T-helper 1 cell treated with Interleukin-12 subunit alpha and Interleukin-12 subunit beta and Interleukin-4 antibody, amounts not matched to agents 30 μg/mL and 1 μg/mL, for 36 hours (primary cell): Measurements from ENCODE around the gene PNCK.

ENCODE experiments used
- H3K27ac Mint-ChIP-seq: one replicate; pipeline ENCODE4 v1.8.0; 2021; ENCODE audit warnings: mild to moderate bottlenecking, mixed read lengths
- H3K27me3 Mint-ChIP-seq: one replicate; pipeline ENCODE4 v1.8.0; 2021; ENCODE audit warnings: low read depth, mixed read lengths
- H3K36me3 Mint-ChIP-seq: one replicate; pipeline ENCODE4 v1.8.0; 2021; ENCODE audit warnings: low read depth, mixed read lengths
- H3K4me1 Mint-ChIP-seq: one replicate; pipeline ENCODE4 v1.8.0; 2021; ENCODE audit warnings: low read depth, mixed read lengths
- H3K4me3 Mint-ChIP-seq: one replicate; pipeline ENCODE4 v1.8.0; 2021; ENCODE audit warnings: mild to moderate bottlenecking, moderate library complexity, mixed read lengths
- H3K9me3 Mint-ChIP-seq: one replicate; pipeline ENCODE4 v1.8.0; 2021; ENCODE audit warnings: mixed read lengths

The PNCK gene

GRCh38 chrX:153667281-153667955, 6.2 kb downstream of the PNCK start:
- Mint-ChIP-seq H3K36me3 (no peaks in the 10 kb centered on the region), H3K4me1 (peaks cover 7% of the 10 kb centered on the region), H3K9me3 (no peaks in the 10 kb centered on the region), H3K27ac (no peak overlapping the region), H3K27me3 (peaks cover 24% of the 10 kb centered on the region), H3K4me3 (peak overlapping the region; percentile 76)

DNA sequence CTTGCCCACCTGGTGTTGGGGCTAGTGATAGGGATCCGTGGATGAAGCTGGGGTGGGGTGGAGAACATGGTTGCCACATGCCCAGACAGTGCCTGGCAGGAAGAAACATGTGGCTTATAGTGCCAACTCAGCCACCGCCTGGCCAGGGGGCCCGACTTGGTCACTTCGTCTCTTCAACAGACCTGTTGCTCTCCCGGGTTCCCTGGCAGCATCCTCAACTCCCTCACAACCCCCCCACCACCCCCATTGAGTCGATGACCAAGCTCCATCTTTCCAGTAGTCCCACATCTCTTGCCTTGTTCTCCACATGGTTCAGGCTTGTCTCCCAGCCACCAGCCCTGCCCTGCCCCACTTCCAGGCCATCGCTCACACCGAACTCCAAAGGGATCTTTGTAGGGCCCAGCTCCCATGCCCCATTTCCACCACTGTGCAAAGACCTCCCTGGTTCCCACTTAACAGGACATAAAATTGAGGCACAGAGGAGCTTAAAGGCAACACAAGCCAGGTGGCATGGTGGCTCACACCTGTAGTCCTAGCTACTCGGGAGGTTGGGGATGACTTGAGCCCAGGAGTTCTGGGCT, 7.8 kb downstream of the PNCK start:
- peaks cover 10% of the 10 kb centered on the region for H3K4me1 Mint-ChIP-seq
- no peaks in the 10 kb centered on the region for H3K36me3 Mint-ChIP-seq
- H3K9me3 Mint-ChIP-seq: no peaks in the 10 kb centered on the region
- H3K27me3 Mint-ChIP-seq: peaks cover 36% of the 10 kb centered on the region
- no peak overlapping the region for H3K4me3 Mint-ChIP-seq
- H3K27ac Mint-ChIP-seq: no peak overlapping the region

DNA sequence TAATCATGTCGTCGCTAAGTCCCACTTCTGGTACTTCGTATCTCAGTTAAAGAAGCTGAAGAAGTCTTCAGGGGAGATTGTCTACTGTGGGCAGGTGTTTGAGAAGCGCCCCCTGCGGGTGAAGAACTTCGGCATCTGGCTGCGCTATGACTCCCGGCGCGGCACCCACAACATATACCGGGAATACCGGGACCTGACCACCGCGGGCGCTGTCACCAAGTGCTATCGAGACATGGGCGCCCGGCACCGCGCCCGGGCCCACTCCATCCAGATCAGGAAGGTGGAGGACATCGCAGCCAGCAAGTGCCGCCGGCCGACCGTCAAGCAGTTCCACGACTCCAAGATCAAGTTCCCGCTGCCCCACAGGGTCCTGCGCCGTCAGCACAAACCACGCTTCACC, 11.3 kb downstream of the PNCK start:
- no peak overlapping the region for H3K27ac Mint-ChIP-seq
- H3K4me3 Mint-ChIP-seq: peak overlapping the region; percentile 61
- no peaks in the 10 kb centered on the region for H3K9me3 Mint-ChIP-seq
- H3K36me3 Mint-ChIP-seq: no peaks in the 10 kb centered on the region
- H3K4me1 Mint-ChIP-seq: peaks cover 3% of the 10 kb centered on the region
- peaks cover 45% of the 10 kb centered on the region for H3K27me3 Mint-ChIP-seq

DNA sequence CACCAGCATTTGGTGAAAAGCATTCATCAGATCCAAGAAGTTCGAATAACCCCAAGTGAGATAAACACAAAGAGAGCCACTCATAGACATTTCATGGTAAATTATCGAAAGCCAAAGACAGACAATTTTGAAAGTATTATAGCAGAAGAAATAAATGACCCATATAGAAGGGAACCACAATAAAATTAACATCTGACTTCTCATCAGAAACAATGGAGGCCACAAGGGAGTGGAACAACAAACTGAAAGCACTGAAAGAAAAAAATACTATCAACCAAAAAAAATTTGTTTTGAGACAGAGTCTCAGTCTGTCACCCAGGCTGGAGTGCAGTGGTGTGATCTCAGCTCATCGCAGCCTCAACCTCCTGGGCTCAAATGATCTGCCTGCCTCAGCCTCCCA, 14.3 kb downstream of the PNCK start:
- H3K4me1 Mint-ChIP-seq: peaks cover 3% of the 10 kb centered on the region
- no peak overlapping the region for H3K27ac Mint-ChIP-seq
- peaks cover 34% of the 10 kb centered on the region for H3K27me3 Mint-ChIP-seq
- H3K4me3 Mint-ChIP-seq: no peak overlapping the region
- no peaks in the 10 kb centered on the region for H3K36me3 Mint-ChIP-seq
- no peaks in the 10 kb centered on the region for H3K9me3 Mint-ChIP-seq

DNA sequence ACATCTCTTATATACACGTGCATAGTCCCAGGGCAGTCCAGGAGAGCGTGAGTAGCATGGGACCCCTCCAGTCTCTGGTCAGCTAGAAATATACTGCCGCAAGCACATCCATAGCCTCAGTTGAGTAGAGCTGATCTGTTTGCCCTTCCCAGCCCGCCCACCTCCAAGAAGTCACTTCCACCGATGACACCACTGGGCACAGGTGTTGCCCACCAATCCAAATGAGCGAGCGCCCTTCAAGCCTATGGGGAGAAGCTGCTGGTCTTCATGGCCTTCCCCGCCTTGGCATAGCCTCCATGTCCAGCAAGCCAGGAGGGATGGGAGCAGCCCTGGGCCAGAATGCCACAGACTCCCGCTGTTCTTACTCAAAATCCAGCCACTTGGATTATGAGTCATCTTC, 16.5 kb downstream of the PNCK start:
- H3K9me3 Mint-ChIP-seq: no peaks in the 10 kb centered on the region
- peaks cover 27% of the 10 kb centered on the region for H3K27me3 Mint-ChIP-seq
- peaks cover 1% of the 10 kb centered on the region for H3K4me1 Mint-ChIP-seq
- no peak overlapping the region for H3K27ac Mint-ChIP-seq
- H3K36me3 Mint-ChIP-seq: no peaks in the 10 kb centered on the region
- H3K4me3 Mint-ChIP-seq: no peak overlapping the region

DNA sequence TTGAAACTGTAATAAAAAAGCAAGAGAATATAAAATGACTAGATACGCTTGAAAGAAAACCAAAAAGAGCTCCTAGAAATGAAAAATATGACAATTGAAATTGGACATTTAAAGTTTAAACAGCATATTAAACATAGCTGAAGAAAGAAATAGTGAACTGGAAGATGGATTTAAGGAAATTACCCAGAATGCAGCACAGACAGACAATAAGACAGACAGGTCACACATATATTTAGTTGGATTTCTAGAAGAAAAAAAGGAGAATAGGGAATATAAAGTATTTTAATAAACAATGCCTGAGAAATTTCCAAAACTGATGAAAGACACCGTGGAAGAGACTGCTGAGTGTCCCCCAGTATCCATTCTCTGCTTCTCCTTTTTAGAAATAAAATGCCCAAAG, 20.1 kb downstream of the PNCK start:
- no peaks in the 10 kb centered on the region for H3K4me1 Mint-ChIP-seq
- H3K9me3 Mint-ChIP-seq: no peaks in the 10 kb centered on the region
- H3K4me3 Mint-ChIP-seq: no peak overlapping the region
- H3K27ac Mint-ChIP-seq: no peak overlapping the region
- no peaks in the 10 kb centered on the region for H3K36me3 Mint-ChIP-seq
- peaks cover 8% of the 10 kb centered on the region for H3K27me3 Mint-ChIP-seq

DNA sequence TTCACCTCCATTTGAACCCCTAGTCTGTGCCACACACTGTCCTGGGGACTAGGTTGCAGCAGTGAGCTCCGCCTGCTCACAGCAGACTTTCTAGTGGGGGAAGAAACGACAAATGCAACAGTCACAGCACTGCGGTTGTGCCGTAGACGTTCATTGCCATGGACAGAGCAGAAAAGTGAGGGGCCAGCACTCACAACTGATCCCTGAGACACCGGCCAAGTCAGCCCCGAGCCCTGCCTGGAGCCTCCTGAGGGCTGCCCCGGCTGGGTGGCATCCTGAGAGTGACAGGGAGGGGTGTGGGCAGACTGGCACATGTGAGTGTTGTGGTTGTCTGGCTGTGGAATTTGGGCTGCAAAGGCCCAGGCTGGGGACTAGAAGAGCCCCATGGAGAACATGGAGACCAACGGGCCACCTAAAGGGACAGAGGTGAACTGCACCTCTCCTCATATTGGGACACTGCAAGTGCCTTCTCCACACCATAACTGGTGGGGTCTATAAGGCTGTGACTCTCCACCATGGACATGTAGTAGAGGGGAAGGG, 22.0 kb downstream of the PNCK start:
- Mint-ChIP-seq H3K27me3 (peaks cover 10% of the 10 kb centered on the region), H3K4me1 (no peaks in the 10 kb centered on the region), H3K4me3 (no peak overlapping the region), H3K36me3 (no peaks in the 10 kb centered on the region), H3K27ac (no peak overlapping the region), H3K9me3 (no peaks in the 10 kb centered on the region)

- Mint-ChIP-seq H3K27me3 (peaks cover 17% of the 10 kb centered on the region), H3K36me3 (no peaks in the 10 kb centered on the region), H3K4me3 (no peak overlapping the region), H3K9me3 (no peaks in the 10 kb centered on the region), H3K4me1 (no peaks in the 10 kb centered on the region), H3K27ac (no peak overlapping the region)
These were observed 22.7 kb downstream of the PNCK start for GRCh38 chrX:153650959-153651358.

DNA sequence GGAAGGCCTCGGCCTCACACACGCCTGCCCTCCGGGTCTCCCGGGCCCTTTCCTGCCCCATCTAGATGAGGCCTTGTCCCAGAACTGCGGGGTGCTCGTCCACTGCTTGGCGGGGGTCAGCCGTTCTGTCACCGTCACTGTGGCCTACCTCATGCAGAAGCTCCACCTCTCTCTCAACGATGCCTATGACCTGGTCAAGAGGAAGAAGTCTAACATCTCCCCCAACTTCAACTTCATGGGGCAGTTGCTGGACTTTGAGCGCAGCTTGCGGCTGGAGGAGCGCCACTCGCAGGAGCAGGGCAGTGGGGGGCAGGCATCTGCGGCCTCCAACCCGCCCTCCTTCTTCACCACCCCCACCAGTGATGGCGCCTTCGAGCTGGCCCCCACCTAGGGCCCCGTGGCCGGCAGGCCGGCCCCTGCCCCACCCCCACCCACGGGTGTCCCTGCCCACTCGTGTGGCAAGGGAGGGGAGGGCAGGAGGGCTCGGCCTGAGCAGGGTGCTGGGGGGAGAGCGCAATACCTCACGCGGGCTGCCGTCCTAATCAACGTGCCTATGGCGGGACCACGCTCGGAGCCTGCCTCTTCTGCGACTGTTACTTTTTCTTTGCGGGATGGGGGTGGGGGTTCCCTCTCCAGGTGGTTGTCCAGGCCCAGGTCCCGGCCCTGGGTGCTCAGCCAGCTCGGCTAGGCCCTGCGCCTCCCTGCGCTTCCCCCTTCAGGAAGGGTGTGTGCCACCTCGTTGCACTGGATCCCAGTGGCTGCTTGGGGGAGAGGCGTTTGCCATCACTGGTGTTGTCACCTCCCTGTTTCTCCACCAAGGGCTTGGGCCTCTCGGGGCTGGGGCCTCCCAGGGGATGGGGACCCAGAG, 23.5 kb downstream of the PNCK start:
- H3K36me3 Mint-ChIP-seq: no peaks in the 10 kb centered on the region

GRCh38 chrX:153649178-153649914, 24.3 kb downstream of the PNCK start:
- Mint-ChIP-seq H3K27ac (no peak overlapping the region), H3K36me3 (no peaks in the 10 kb centered on the region), H3K4me3 (no peak overlapping the region)

More for the DNA sequence above, 23.5 kb downstream of the PNCK start:
- no peak overlapping the region for H3K27ac Mint-ChIP-seq
- peaks cover 23% of the 10 kb centered on the region for H3K27me3 Mint-ChIP-seq
- H3K4me3 Mint-ChIP-seq: no peak overlapping the region
- no peaks in the 10 kb centered on the region for H3K4me1 Mint-ChIP-seq
- no peaks in the 10 kb centered on the region for H3K9me3 Mint-ChIP-seq

DNA sequence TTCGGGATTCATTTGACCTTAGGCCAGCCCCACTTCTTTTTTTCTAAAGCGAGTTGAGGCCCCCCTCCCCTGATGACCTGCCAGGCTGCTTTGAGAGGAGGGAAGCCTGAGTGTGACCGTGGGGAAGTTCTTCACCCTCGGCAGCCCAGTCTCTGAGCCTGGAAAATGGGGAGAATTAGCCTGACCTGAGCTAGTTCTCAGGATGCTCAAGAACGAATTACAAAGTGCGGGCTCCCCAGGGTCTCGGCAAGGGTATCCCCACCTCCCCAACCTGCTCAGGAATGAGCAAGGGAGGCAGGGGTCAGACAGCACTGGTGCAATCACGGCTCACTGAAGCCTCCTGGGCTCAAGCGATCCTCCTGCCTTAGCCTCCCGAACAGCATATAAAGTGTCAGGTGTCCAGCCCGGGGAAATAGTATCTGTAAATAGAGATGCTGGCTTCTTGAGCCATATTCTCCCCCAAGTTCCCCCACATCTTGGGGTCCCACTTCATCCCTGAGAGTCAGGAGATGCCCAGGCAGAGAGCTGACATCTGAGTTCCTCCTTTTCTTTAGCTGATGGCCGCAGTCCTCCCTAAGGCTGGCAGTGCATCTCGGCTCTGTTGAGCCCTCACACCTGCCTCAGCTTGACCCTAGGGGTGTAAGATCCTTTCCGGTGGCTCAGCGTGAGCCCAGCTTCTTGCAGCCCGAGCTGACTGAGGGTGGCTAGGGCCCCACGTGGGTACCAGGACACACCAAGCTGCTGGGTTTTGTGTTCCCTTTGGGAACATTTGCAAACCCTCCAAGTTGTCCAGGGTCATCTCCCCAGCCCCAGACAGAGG, 25.0 kb downstream of the PNCK start:
- H3K36me3 Mint-ChIP-seq: no peaks in the 10 kb centered on the region
- no peak overlapping the region for H3K4me3 Mint-ChIP-seq
- no peak overlapping the region for H3K27ac Mint-ChIP-seq
- no peaks in the 10 kb centered on the region for H3K4me1 Mint-ChIP-seq
- H3K9me3 Mint-ChIP-seq: no peaks in the 10 kb centered on the region
- peaks cover 29% of the 10 kb centered on the region for H3K27me3 Mint-ChIP-seq

More at GRCh38 chrX:153649178-153649914, 24.3 kb downstream of the PNCK start:
- no peaks in the 10 kb centered on the region for H3K9me3 Mint-ChIP-seq
- no peaks in the 10 kb centered on the region for H3K4me1 Mint-ChIP-seq
- H3K27me3 Mint-ChIP-seq: peaks cover 29% of the 10 kb centered on the region

- H3K9me3 Mint-ChIP-seq: no peaks in the 10 kb centered on the region
- no peak overlapping the region for H3K4me3 Mint-ChIP-seq
- H3K4me1 Mint-ChIP-seq: peaks cover 2% of the 10 kb centered on the region
- no peak overlapping the region for H3K27ac Mint-ChIP-seq
- peaks cover 34% of the 10 kb centered on the region for H3K27me3 Mint-ChIP-seq
- H3K36me3 Mint-ChIP-seq: no peaks in the 10 kb centered on the region
These were observed 25.9 kb downstream of the PNCK start for GRCh38 chrX:153647461-153648357.
